AG04450 (cell line): ENCODE data around the gene LANCL2. TPM values are rescaled to one million over a fixed set of nuclear protein-coding genes. Genes with fewer than 3 reads are reported as not detected.

ENCODE experiments used
- CTCF ChIA-PET: fragments of 300-600, 350-600 bp; formaldehyde crosslinking; extraction: SDS; loops from one replicate; lab custom pipeline; 2022; ENCODE audit warnings: antibody characterized with exemption, inconsistent platforms; lab: Charles Lee
- POLR2A ChIA-PET: fragments of 350-600 bp; formaldehyde crosslinking; extraction: SDS; loops from one replicate; lab custom pipeline; 2021; ENCODE audit warnings: antibody characterized with exemption, inconsistent platforms; lab: Yijun Ruan, JAX
- DNase-seq: peaks from one replicate; pipeline ENCODE4 v3.0.0-alpha.2; 2011; ENCODE audit warnings: low read depth, low spot score
- H3K27ac ChIP-seq: one replicate; pipeline ENCODE4 v1.5.1; 2012; ENCODE audit warnings: low read depth, low read length, control low read depth
- H3K27me3 ChIP-seq: one replicate; pipeline ENCODE4 v1.6.0; 2012; ENCODE audit warnings: low read length; ENCODE audit not compliant: control insufficient read depth, insufficient read depth
- H3K4me3 ChIP-seq: 2 replicates; pipeline ENCODE4 v1.5.1; 2011; ENCODE audit warnings: mild to moderate bottlenecking, low read depth, low read length, control low read depth
- H3K9me3 ChIP-seq: 2 replicates; pipeline ENCODE4 v1.5.1; 2012; ENCODE audit warnings: low read length; ENCODE audit not compliant: control insufficient read depth, insufficient read depth
- polyA plus RNA-seq: library from polyadenylated mRNA; depleted of rRNA; stranded (reverse); fragments of >200 nt; gene quantifications from 2 replicates; pipeline ENCODE4 v1.2.3, GENCODE V29; 2011
- TF ChIP-seq, protein P1 (sequence below): IDR thresholded peaks from 2 replicates; pipeline ENCODE4 v1.5.1; 2011; ENCODE audit warnings: low read depth, low read length, control low read depth, inconsistent platforms

Gene LANCL2
- polyA plus RNA-seq, 1 experiment: 16.9 TPM

- CTCF ChIA-PET: no interaction called here
Measured at GRCh38 chr7:55438757-55439525, 73.8 kb downstream of the LANCL2 start.

DNA sequence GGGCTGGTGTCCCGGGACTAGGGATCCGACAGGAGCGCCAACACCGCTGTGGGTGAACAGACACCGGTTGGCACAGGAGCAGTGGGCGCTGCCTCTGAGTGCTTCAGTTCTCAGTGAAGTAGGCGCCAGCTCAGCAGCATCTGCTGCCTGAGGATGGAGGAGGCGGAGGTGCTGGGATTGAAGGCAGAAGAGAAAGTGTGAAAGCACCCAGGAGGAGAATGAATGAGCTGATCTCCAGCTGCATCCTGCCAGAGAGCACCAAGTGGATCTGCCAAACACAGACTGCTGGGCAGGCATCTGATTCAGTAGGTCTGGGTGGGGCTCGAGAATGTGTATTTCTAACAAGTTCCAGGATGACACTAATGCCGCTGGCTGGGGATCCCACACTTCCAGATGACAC, 74.5 kb downstream of the LANCL2 start:
- Histone ChIP-seq H3K27ac (no peak overlapping the region), H3K4me3 (no peak overlapping the region), H3K9me3 (no peaks in the 10 kb centered on the region), H3K27me3 (no peaks in the 10 kb centered on the region)
- POLR2A ChIA-PET: interaction anchor here (0.8 kb wide), 1 partner anchor 70 kb away, joined by 3 read pairs; no protein-coding TSS in a partner anchor
- DNase-seq: no peak
- CTCF ChIA-PET: interaction anchor here (1.0 kb wide), 1 partner anchor 24 kb away, joined by 3 read pairs; no protein-coding TSS in a partner anchor
- TF ChIP-seq, protein P1, sequence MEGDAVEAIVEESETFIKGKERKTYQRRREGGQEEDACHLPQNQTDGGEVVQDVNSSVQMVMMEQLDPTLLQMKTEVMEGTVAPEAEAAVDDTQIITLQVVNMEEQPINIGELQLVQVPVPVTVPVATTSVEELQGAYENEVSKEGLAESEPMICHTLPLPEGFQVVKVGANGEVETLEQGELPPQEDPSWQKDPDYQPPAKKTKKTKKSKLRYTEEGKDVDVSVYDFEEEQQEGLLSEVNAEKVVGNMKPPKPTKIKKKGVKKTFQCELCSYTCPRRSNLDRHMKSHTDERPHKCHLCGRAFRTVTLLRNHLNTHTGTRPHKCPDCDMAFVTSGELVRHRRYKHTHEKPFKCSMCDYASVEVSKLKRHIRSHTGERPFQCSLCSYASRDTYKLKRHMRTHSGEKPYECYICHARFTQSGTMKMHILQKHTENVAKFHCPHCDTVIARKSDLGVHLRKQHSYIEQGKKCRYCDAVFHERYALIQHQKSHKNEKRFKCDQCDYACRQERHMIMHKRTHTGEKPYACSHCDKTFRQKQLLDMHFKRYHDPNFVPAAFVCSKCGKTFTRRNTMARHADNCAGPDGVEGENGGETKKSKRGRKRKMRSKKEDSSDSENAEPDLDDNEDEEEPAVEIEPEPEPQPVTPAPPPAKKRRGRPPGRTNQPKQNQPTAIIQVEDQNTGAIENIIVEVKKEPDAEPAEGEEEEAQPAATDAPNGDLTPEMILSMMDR: no peak

More at GRCh38 chr7:55438757-55439525, 73.8 kb downstream of the LANCL2 start:
- Histone ChIP-seq H3K27me3 (no peaks in the 10 kb centered on the region), H3K9me3 (no peaks in the 10 kb centered on the region), H3K27ac (no peak overlapping the region), H3K4me3 (no peak overlapping the region)
- TF ChIP-seq, protein P1: no peak
- POLR2A ChIA-PET: no interaction called here
- DNase-seq: no peak

DNA sequence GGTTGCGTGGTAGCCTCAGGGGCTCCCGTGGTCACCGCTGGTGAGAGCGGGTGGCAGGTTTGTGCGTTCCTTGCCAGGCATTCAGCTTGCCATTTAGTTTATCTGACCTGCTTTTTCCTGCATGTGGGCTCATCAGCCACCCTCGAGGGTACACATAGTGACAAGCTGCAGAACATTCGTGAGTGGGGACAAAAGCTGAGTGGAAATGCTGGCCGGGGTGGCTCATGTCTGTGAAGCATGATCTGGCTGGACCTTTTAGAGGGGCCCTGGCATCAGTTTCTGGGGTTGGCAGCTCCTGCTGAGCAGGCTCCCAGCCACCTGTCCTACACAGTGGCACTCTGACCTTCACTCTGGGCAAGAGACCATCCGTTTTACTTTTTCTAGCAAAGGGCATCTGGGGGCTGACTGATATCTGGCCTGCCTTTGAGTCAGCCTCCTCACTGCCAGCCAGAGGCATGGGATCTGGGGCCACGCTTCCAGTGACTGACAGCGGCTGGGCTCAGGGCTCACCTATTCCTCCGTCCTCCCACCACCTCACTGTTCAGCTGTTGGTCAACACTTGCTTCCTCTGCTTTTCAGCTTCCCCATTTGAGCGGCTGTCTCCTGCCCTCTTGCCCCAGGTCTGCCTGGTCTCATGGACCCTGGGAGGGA, 75.0 kb downstream of the LANCL2 start:
- Histone ChIP-seq H3K27ac (no peak overlapping the region), H3K4me3 (no peak overlapping the region), H3K9me3 (no peaks in the 10 kb centered on the region), H3K27me3 (no peaks in the 10 kb centered on the region)
- no peak for DNase-seq
- ChIA-PET POLR2A (interaction anchor here (0.8 kb wide), 1 partner anchor 69 kb away, joined by 3 read pairs; no protein-coding TSS in a partner anchor), CTCF (interaction anchor here (1.0 kb wide), 1 partner anchor 25 kb away, joined by 3 read pairs; no protein-coding TSS in a partner anchor)
- TF ChIP-seq, protein P1: no peak

DNA sequence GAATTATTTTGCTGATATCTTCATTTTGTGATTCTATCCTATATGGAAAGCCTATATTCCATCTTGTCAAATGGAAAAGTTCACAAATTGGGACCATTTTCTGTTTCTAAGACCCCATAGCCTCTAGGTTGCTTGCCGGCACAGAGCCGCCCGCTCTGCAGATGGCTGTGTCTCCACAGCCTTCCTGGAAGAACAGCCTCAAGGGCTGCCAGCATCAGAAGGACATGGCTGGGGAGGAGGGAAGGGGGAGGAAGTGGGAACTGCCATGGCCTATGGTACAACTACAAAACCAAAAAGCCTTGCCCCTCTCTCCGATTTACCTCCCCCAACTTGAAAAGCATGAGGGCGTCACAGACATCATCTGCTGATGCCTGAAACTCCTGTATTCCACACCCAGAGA, 75.9 kb downstream of the LANCL2 start:
- ChIA-PET POLR2A (interaction anchor here (0.9 kb wide), 1 partner anchor 31 kb away, joined by 3 read pairs; no protein-coding TSS in a partner anchor), CTCF (no interaction called here)

More for the DNA sequence above, 75.9 kb downstream of the LANCL2 start:
- no peak overlapping the region for H3K4me3 ChIP-seq
- H3K9me3 ChIP-seq: no peaks in the 10 kb centered on the region
- no peak overlapping the region for H3K27ac ChIP-seq
- TF ChIP-seq, protein P1: no peak
- H3K27me3 ChIP-seq: no peaks in the 10 kb centered on the region
- no peak for DNase-seq
